GM23338 (cell line): ENCODE measurements around the gene DAPK2. TPM values are rescaled to one million over a fixed set of nuclear protein-coding genes. Genes with fewer than 3 reads are reported as not detected.

ENCODE experiments used
- ATAC-seq: fragments of 200-7000 bp; cut with Tn5 transposase; 3 replicates; pipeline ENCODE4 v1.9.1; 2020
- DNase-seq: peaks from one replicate; pipeline ENCODE4 v3.0.0-alpha.2; 2015; ENCODE audit warnings: low spot score
- H2AFZ ChIP-seq: fragments of 200-600 bp; sonication (generic); 2 replicates; pipeline ENCODE4 v1.8.0; 2016; ENCODE audit warnings: antibody characterized with exemption, mild to moderate bottlenecking, moderate library complexity
- H3F3A ChIP-seq: fragments of 200-600 bp; sonication (generic); replicated peaks from 2 replicates; pipeline ENCODE4 v1.8.0; 2017; ENCODE audit warnings: antibody characterized with exemption, mixed run types, low read depth
- H3K27ac ChIP-seq: fragments of 200-600 bp; sonication (generic); 2 replicates; pipeline ENCODE4 v1.6.1; 2016; ENCODE audit warnings: low read depth
- H3K27me3 ChIP-seq: fragments of 200-600 bp; sonication (generic); 2 replicates; pipeline ENCODE4 v1.8.0; 2016; ENCODE audit warnings: mild to moderate bottlenecking, mixed run types, moderate library complexity; ENCODE audit not compliant: insufficient read depth
- H3K36me3 ChIP-seq: fragments of 200-600 bp; sonication (generic); 2 replicates; pipeline ENCODE4 v1.8.0; 2016; ENCODE audit warnings: mild to moderate bottlenecking; ENCODE audit not compliant: insufficient read depth
- H3K4me1 ChIP-seq: fragments of 200-600 bp; sonication (generic); 2 replicates; pipeline ENCODE4 v1.8.0; 2016; ENCODE audit warnings: mild to moderate bottlenecking, moderate library complexity; ENCODE audit not compliant: insufficient read depth
- H3K4me2 ChIP-seq: fragments of 200-600 bp; sonication (generic); 2 replicates; pipeline ENCODE4 v1.7.1; 2017; ENCODE audit warnings: mixed run types
- H3K4me3 ChIP-seq: fragments of 200-600 bp; sonication (generic); 2 replicates; pipeline ENCODE4 v1.6.1; 2016; ENCODE audit warnings: mixed run types
- H3K79me2 ChIP-seq: fragments of 200-600 bp; sonication (generic); replicated peaks from 2 replicates; pipeline ENCODE4 v1.8.0; 2017; ENCODE audit warnings: mild to moderate bottlenecking; ENCODE audit not compliant: insufficient read depth
- H3K9me2 ChIP-seq: fragments of 200-600 bp; sonication (generic); 2 replicates; pipeline ENCODE4 v1.8.0; 2017; ENCODE audit not compliant: insufficient read depth
- H4K20me1 ChIP-seq: fragments of 200-600 bp; sonication (generic); replicated peaks from 2 replicates; pipeline ENCODE4 v1.8.0; 2017; ENCODE audit warnings: mild to moderate bottlenecking; ENCODE audit not compliant: insufficient read depth
- H3K27ac Mint-ChIP-seq: 2 replicates; pipeline ENCODE4 v1.8.0; 2020; ENCODE audit warnings: inconsistent platforms, mild to moderate bottlenecking, moderate library complexity, mixed read lengths
- H3K27me3 Mint-ChIP-seq: 3 replicates; pipeline ENCODE4 v1.8.0; 2022; ENCODE audit warnings: low read depth, mild to moderate bottlenecking, moderate library complexity, mixed read lengths, inconsistent platforms; ENCODE audit not compliant: insufficient read depth, poor library complexity
- H3K36me3 Mint-ChIP-seq: 3 replicates; pipeline ENCODE4 v1.8.0; 2021; ENCODE audit warnings: low read depth, mild to moderate bottlenecking, inconsistent platforms, moderate library complexity, mixed read lengths
- H3K4me1 Mint-ChIP-seq: 3 replicates; pipeline ENCODE4 v1.8.0; 2020; ENCODE audit warnings: mild to moderate bottlenecking, inconsistent platforms, mixed read lengths
- H3K4me3 Mint-ChIP-seq: 3 replicates; pipeline ENCODE4 v1.8.0; 2021; ENCODE audit warnings: moderate library complexity, mild to moderate bottlenecking, inconsistent platforms, mixed read lengths
- H3K9me3 Mint-ChIP-seq: 3 replicates; pipeline ENCODE4 v1.8.0; 2020; ENCODE audit warnings: moderate library complexity, mild to moderate bottlenecking, inconsistent platforms, mixed read lengths
- CREB1 ChIP-seq: fragments of 250-450 bp; sonication (Bioruptor Pico); IDR thresholded peaks from 2 replicates; pipeline ENCODE4 v1.5.0; 2020; ENCODE audit warnings: low read depth, mild to moderate bottlenecking, moderate library complexity
- EZH2 ChIP-seq: fragments of 200-600 bp; sonication (generic); IDR thresholded peaks from one replicate; pipeline ENCODE4 v1.8.0; 2017; ENCODE audit warnings: antibody characterized with exemption, mild to moderate bottlenecking, low read depth; ENCODE audit not compliant: unreplicated experiment
- EZH2phosphoT487 ChIP-seq: fragments of 200-600 bp; sonication (generic); IDR thresholded peaks from one replicate; pipeline ENCODE4 v1.8.1; 2018; ENCODE audit warnings: antibody characterized with exemption; ENCODE audit not compliant: unreplicated experiment
- JUNB ChIP-seq: IDR thresholded peaks from one replicate; pipeline ENCODE4 v1.6.1; 2016; ENCODE audit warnings: antibody characterized with exemption; ENCODE audit not compliant: unreplicated experiment
- NANOG ChIP-seq: IDR thresholded peaks from 2 replicates; pipeline ENCODE4 v1.6.1; 2016; ENCODE audit warnings: antibody characterized with exemption, borderline replicate concordance
- POLR2AphosphoS5 ChIP-seq: IDR thresholded peaks from 2 replicates; pipeline ENCODE4 v1.6.1; 2016; ENCODE audit warnings: antibody characterized with exemption, low read depth
- REST ChIP-seq: IDR thresholded peaks from one replicate; pipeline ENCODE4 v1.6.1; 2018; ENCODE audit warnings: antibody characterized with exemption; ENCODE audit not compliant: unreplicated experiment
- STAT1 ChIP-seq: IDR thresholded peaks from one replicate; pipeline ENCODE4 v1.6.1; 2016; ENCODE audit warnings: antibody characterized with exemption; ENCODE audit not compliant: unreplicated experiment
- ZNF114 ChIP-seq: fragments of 250-450 bp; sonication (Bioruptor Pico); IDR thresholded peaks from 2 replicates; pipeline ENCODE4 v1.5.0; 2020; ENCODE audit warnings: mild to moderate bottlenecking, moderate library complexity
- polyA plus RNA-seq: library from polyadenylated mRNA; unstranded; fragments of >200 nt; fragmentation: Nextera tagmentation; extraction: Ambion mirVana; gene quantifications from 2 replicates; pipeline ENCODE4 v1.2.1, GENCODE V29; 2016
- total RNA-seq: library from RNA; depleted of rRNA; stranded (reverse); fragments of >200 nt; shearing (Covaris generic); gene quantifications from 2 replicates; pipeline ENCODE4 v1.2.3, GENCODE V29; 2014
- TF ChIP-seq, protein P1 (sequence below): IDR thresholded peaks from 2 replicates; pipeline ENCODE4 v1.6.1; 2016; ENCODE audit warnings: antibody characterized with exemption
- TF ChIP-seq, protein P2 (sequence below): fragments of 250-450 bp; sonication (Bioruptor Pico); IDR thresholded peaks from 2 replicates; pipeline ENCODE4 v1.5.0; 2020; ENCODE audit warnings: mild to moderate bottlenecking, moderate library complexity

The DAPK2 gene
- total and polyA plus RNA-seq, 2 experiments from 2014 or later: 1.6 to 3.1 TPM

DNA sequence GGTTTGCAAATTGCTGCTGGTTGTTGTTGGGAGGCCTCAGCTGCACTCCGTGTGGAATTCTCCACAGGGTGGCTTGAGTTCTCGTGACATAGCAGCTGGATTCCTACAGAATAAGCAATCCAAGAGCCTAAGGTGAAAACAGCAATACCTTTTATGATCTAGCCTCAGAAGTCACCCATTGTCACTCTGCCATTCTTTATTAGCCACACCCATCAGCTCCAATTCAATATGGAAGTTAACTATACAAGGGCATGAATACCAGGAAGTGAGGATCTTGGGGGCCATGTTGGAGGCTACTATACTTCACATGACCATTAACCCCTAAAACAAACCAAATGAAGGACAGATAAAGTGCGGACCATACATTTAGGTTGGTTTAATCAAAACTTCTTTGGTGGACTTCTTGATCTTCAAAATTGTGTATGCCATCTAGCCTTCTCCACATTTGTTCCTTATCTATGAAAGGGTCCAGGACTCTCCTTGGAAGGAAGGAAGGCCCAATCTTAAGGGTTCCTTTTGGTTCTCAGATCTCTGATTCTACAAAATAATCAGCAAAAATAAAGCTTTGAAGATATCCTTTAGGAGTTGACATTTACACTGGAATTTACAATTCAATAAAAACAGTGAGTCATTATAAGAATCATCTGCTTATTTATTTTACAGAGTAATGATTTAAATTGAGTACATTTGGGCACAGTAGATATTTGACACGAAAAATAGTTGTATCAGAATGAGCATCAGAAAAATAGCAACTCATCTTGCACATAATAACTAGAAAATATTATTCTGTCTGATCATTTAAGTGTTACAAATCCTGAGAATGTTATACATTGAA, 25.9 kb upstream of the DAPK2 start:
- DNase-seq (no peak), ATAC-seq (no peak)
- H3K27me3 Mint-ChIP-seq: peaks cover 4% of the 10 kb centered on the region
- H3K4me2 ChIP-seq: no peak overlapping the region
- H3K27ac Mint-ChIP-seq: no peak overlapping the region
- no peaks in the 10 kb centered on the region for H3K9me2 ChIP-seq
- TF ChIP-seq EZH2: no peak
- no peak for TF ChIP-seq POLR2AphosphoS5
- TF ChIP-seq ZNF114 (CRISPR knock-in tag): no peak
- TF ChIP-seq CREB1 (CRISPR knock-in tag): no peak
- TF ChIP-seq, protein P1, sequence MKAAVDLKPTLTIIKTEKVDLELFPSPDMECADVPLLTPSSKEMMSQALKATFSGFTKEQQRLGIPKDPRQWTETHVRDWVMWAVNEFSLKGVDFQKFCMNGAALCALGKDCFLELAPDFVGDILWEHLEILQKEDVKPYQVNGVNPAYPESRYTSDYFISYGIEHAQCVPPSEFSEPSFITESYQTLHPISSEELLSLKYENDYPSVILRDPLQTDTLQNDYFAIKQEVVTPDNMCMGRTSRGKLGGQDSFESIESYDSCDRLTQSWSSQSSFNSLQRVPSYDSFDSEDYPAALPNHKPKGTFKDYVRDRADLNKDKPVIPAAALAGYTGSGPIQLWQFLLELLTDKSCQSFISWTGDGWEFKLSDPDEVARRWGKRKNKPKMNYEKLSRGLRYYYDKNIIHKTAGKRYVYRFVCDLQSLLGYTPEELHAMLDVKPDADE: no peak
- no peak for TF ChIP-seq NANOG
- TF ChIP-seq, protein P2, sequence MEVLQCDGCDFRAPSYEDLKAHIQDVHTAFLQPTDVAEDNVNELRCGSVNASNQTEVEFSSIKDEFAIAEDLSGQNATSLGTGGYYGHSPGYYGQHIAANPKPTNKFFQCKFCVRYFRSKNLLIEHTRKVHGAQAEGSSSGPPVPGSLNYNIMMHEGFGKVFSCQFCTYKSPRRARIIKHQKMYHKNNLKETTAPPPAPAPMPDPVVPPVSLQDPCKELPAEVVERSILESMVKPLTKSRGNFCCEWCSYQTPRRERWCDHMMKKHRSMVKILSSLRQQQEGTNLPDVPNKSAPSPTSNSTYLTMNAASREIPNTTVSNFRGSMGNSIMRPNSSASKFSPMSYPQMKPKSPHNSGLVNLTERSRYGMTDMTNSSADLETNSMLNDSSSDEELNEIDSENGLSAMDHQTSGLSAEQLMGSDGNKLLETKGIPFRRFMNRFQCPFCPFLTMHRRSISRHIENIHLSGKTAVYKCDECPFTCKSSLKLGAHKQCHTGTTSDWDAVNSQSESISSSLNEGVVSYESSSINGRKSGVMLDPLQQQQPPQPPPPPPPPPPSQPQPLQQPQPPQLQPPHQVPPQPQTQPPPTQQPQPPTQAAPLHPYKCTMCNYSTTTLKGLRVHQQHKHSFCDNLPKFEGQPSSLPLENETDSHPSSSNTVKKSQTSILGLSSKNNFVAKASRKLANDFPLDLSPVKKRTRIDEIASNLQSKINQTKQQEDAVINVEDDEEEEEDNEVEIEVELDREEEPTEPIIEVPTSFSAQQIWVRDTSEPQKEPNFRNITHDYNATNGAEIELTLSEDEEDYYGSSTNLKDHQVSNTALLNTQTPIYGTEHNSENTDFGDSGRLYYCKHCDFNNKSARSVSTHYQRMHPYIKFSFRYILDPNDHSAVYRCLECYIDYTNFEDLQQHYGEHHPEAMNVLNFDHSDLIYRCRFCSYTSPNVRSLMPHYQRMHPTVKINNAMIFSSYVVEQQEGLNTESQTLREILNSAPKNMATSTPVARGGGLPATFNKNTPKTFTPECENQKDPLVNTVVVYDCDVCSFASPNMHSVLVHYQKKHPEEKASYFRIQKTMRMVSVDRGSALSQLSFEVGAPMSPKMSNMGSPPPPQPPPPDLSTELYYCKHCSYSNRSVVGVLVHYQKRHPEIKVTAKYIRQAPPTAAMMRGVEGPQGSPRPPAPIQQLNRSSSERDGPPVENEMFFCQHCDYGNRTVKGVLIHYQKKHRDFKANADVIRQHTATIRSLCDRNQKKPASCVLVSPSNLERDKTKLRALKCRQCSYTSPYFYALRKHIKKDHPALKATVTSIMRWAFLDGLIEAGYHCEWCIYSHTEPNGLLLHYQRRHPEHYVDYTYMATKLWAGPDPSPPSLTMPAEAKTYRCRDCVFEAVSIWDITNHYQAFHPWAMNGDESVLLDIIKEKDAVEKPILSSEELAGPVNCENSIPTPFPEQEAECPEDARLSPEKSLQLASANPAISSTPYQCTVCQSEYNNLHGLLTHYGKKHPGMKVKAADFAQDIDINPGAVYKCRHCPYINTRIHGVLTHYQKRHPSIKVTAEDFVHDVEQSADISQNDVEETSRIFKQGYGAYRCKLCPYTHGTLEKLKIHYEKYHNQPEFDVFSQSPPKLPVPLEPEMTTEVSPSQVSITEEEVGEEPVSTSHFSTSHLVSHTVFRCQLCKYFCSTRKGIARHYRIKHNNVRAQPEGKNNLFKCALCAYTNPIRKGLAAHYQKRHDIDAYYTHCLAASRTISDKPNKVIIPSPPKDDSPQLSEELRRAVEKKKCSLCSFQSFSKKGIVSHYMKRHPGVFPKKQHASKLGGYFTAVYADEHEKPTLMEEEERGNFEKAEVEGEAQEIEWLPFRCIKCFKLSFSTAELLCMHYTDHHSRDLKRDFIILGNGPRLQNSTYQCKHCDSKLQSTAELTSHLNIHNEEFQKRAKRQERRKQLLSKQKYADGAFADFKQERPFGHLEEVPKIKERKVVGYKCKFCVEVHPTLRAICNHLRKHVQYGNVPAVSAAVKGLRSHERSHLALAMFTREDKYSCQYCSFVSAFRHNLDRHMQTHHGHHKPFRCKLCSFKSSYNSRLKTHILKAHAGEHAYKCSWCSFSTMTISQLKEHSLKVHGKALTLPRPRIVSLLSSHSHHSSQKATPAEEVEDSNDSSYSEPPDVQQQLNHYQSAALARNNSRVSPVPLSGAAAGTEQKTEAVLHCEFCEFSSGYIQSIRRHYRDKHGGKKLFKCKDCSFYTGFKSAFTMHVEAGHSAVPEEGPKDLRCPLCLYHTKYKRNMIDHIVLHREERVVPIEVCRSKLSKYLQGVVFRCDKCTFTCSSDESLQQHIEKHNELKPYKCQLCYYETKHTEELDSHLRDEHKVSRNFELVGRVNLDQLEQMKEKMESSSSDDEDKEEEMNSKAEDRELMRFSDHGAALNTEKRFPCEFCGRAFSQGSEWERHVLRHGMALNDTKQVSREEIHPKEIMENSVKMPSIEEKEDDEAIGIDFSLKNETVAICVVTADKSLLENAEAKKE (CRISPR knock-in tag): no peak
- TF ChIP-seq EZH2phosphoT487: no peak
- no peak for TF ChIP-seq REST
- no peak for TF ChIP-seq JUNB
- TF ChIP-seq STAT1: no peak
- H3K4me1 ChIP-seq: no peaks in the 10 kb centered on the region
- H3K9me3 Mint-ChIP-seq: no peaks in the 10 kb centered on the region; the same call in 2 of the 3 replicates
- peaks cover 8% of the 10 kb centered on the region; the same call in 1 of the 2 replicates for H3K36me3 ChIP-seq
- H4K20me1 ChIP-seq: no peaks in the 10 kb centered on the region
- H3K79me2 ChIP-seq: no peaks in the 10 kb centered on the region
- H2AFZ ChIP-seq: no peak overlapping the region
- H3K36me3 Mint-ChIP-seq: peaks cover 19% of the 10 kb centered on the region
- no peak overlapping the region for H3K4me3 ChIP-seq
- no peak overlapping the region for H3K4me3 Mint-ChIP-seq
- H3K4me1 Mint-ChIP-seq: no peaks in the 10 kb centered on the region
- no peak overlapping the region for H3K27ac ChIP-seq
- no peaks in the 10 kb centered on the region for H3K27me3 ChIP-seq
- no peaks in the 10 kb centered on the region; the same call in 1 of the 2 replicates for H3F3A ChIP-seq
